ENCODE data around the gene VEPH1.

Gene VEPH1

DNA sequence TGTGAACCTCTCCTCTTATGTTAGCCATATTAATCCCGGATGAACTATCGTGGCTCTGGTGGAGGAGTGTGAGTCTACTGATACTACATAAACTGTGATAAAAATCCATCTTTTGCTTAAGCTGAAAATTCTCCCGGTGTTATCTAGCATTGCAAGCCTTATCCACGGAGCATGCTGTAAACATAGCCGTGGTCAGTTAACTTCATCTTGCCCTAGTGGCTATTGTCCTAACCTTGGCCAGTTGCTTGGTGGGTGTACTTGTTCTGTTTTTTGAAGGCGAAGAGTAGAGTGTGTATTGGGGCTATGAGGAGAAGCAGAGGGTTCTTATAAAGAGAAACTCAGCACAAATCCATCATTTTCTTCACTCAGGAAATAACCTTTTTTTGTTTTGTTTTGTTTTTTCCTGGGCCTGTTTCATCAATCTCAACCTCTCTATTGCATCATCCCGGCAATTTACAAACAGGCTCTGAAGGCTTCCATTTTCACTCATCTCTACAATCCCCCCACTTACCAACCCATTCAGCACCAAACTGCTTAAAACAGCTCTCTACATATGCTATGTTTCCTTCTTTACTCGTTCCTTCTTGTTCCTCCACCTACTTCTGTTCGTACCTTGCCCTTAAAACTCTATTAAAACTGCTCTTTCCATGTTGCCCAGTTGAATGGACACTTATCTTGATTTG, 202.1 kb downstream of the VEPH1 start:
- DNase-seq = no peak
- H3K27me3 ChIP-seq (replicated peaks in 2 of 5; ENCODE audit: control insufficient read depth in 4 of 5, insufficient read depth in 5 of 5, low read length in 4 of 5) = no peaks in the 10 kb centered on the region
- no peaks in the 10 kb centered on the region for H3K9me3 ChIP-seq (ENCODE audit: control extremely low read depth in 1 of 5, control insufficient read depth in 4 of 5, insufficient read depth in 2 of 5, low read depth in 1 of 5, low read length in 4 of 5)
- no peak overlapping the region for H3K4me3 ChIP-seq (ENCODE audit: control insufficient read depth in 1 of 7, extremely low read depth in 1 of 7, insufficient read depth in 4 of 7, low read depth in 2 of 7, low read length in 6 of 7)
- 96% methylated on average over 3 of the region's 9 CpGs for WGBS (ENCODE audit: insufficient coverage)
- no peaks in the 10 kb centered on the region for H3K36me3 ChIP-seq (ENCODE audit: control insufficient read depth in 4 of 4, insufficient read depth in 4 of 4, low read length in 3 of 4)
- ChIA-PET CTCF (no interaction called here), POLR2A (no interaction called here)
- no peaks in the 10 kb centered on the region for H3K4me1 ChIP-seq (ENCODE audit: control extremely low read depth in 1 of 4, control insufficient read depth in 4 of 4, insufficient read depth in 4 of 4, low read length in 3 of 4)
- H3K27ac ChIP-seq (ENCODE audit: insufficient read depth in 1 of 2, low read depth in 1 of 2, low read length in 2 of 2, poor library complexity in 1 of 2, severe bottlenecking in 2 of 2) = no peak overlapping the region

DNA sequence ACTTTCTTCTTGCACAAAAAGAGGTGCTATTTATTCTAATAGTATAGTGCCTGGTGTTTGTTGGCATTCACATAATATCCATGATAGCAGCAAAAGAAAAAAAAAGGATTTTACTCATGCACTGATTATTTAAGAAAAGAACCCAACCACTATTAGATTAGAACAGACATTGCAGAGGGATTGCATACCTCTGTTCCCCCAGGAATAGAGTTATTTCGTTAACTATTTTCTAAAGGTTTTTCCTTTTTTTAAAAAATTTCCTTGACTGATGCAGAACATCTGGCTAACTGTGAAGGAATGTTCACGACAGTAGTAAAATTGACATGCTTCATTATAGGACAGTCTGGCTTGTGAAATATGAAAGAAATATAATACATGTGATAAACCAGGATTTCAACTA, 203.1 kb downstream of the VEPH1 start:
- no peaks in the 10 kb centered on the region for H3K9me3 ChIP-seq (ENCODE audit: control extremely low read depth in 1 of 5, control insufficient read depth in 4 of 5, insufficient read depth in 2 of 5, low read depth in 1 of 5, low read length in 4 of 5)
- H3K4me1 ChIP-seq (ENCODE audit: control extremely low read depth in 1 of 4, control insufficient read depth in 4 of 4, insufficient read depth in 4 of 4, low read length in 3 of 4) = no peaks in the 10 kb centered on the region
- no peak overlapping the region for H3K4me3 ChIP-seq (ENCODE audit: control insufficient read depth in 1 of 7, extremely low read depth in 1 of 7, insufficient read depth in 4 of 7, low read depth in 2 of 7, low read length in 6 of 7)
- ChIA-PET CTCF (no interaction called here), POLR2A (no interaction called here)
- DNase-seq = no peak
- no CpG with 5 or more reads among the region's 2 CpGs for WGBS (ENCODE audit: insufficient coverage)
- H3K36me3 ChIP-seq (ENCODE audit: control insufficient read depth in 4 of 4, insufficient read depth in 4 of 4, low read length in 3 of 4) = no peaks in the 10 kb centered on the region
- no peak overlapping the region for H3K27ac ChIP-seq (ENCODE audit: insufficient read depth in 1 of 2, low read depth in 1 of 2, low read length in 2 of 2, poor library complexity in 1 of 2, severe bottlenecking in 2 of 2)
- H3K27me3 ChIP-seq (replicated peaks in 2 of 5; ENCODE audit: control insufficient read depth in 4 of 5, insufficient read depth in 5 of 5, low read length in 4 of 5) = no peaks in the 10 kb centered on the region

DNA sequence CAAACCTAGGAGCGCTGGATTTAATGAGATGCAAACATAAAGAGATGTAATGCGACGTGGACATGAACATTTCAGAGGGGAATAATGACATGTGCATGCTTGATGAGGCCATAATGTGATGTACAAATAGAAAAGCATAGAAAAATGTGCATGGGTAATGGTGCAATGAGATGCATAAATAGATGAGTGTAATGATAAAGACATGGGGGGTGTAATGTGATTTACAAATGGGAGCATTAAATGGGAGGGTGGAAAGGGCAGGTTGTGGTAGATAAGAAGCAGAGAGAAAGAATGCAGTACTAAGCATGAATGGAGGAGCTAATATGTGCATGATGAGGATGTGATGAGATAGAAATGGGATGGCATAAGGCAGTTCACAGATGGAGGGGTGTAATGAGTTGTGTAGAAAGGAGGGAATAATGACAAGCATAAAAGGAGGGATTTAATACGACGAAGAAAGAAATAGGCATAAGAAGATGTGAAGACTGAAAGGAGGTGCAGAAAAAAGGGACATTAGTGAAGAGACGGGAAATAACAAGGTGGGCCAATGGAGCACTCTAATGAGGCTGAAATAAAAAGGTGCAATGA, 205.8 kb downstream of the VEPH1 start:
- Histone ChIP-seq H3K4me1 (ENCODE audit: control extremely low read depth in 1 of 4, control insufficient read depth in 4 of 4, insufficient read depth in 4 of 4, low read length in 3 of 4) (peaks cover 0 to 7% (median 1%) of the 10 kb centered on the region in 4 experiments), H3K9me3 (ENCODE audit: control extremely low read depth in 1 of 5, control insufficient read depth in 4 of 5, insufficient read depth in 2 of 5, low read depth in 1 of 5, low read length in 4 of 5) (no peaks in the 10 kb centered on the region), H3K27me3 (replicated peaks in 2 of 5; ENCODE audit: control insufficient read depth in 4 of 5, insufficient read depth in 5 of 5, low read length in 4 of 5) (no peaks in the 10 kb centered on the region), H3K36me3 (ENCODE audit: control insufficient read depth in 4 of 4, insufficient read depth in 4 of 4, low read length in 3 of 4) (no peaks in the 10 kb centered on the region), H3K27ac (ENCODE audit: insufficient read depth in 1 of 2, low read depth in 1 of 2, low read length in 2 of 2, poor library complexity in 1 of 2, severe bottlenecking in 2 of 2) (no peak overlapping the region), H3K4me3 (ENCODE audit: control insufficient read depth in 1 of 7, extremely low read depth in 1 of 7, insufficient read depth in 4 of 7, low read depth in 2 of 7, low read length in 6 of 7) (no peak overlapping the region)
- ChIA-PET CTCF (no interaction called here), POLR2A (no interaction called here)
- DNase-seq = no peak
- WGBS (ENCODE audit: insufficient coverage) = 83% methylated on average over 6 of the region's 6 CpGs

DNA sequence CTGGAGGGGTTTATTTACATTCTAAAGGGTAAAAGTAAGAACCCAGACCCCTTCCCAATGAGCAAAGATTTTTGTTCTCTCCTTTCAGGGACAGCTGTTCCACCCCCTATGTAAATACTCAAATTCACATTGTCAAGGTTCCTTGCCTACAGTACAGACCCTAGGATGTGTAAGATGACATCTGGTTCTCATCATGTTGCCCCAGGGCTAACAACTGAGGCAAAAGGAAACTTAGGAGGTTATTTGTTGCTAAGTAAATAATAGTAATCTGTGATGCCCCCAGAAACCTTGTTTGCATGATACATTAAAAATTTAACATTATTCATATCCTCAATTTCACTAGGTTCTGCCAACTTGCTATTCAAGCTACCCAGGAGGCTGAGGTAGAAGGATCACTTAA, 208.3 kb downstream of the VEPH1 start:
- H3K27ac ChIP-seq (ENCODE audit: insufficient read depth in 1 of 2, low read depth in 1 of 2, low read length in 2 of 2, poor library complexity in 1 of 2, severe bottlenecking in 2 of 2) = no peak overlapping the region
- H3K4me1 ChIP-seq (ENCODE audit: control extremely low read depth in 1 of 4, control insufficient read depth in 4 of 4, insufficient read depth in 4 of 4, low read length in 3 of 4) = peaks cover 0 to 7% (median 1%) of the 10 kb centered on the region in 4 experiments
- ChIA-PET POLR2A (no interaction called here), CTCF (no interaction called here)
- DNase-seq = no peak
- H3K4me3 ChIP-seq (ENCODE audit: control insufficient read depth in 1 of 7, extremely low read depth in 1 of 7, insufficient read depth in 4 of 7, low read depth in 2 of 7, low read length in 6 of 7) = no peak overlapping the region
- H3K36me3 ChIP-seq (ENCODE audit: control insufficient read depth in 4 of 4, insufficient read depth in 4 of 4, low read length in 3 of 4) = no peaks in the 10 kb centered on the region
- H3K9me3 ChIP-seq (ENCODE audit: control extremely low read depth in 1 of 5, control insufficient read depth in 4 of 5, insufficient read depth in 2 of 5, low read depth in 1 of 5, low read length in 4 of 5) = no peaks in the 10 kb centered on the region
- no peaks in the 10 kb centered on the region for H3K27me3 ChIP-seq (replicated peaks in 2 of 5; ENCODE audit: control insufficient read depth in 4 of 5, insufficient read depth in 5 of 5, low read length in 4 of 5)

DNA sequence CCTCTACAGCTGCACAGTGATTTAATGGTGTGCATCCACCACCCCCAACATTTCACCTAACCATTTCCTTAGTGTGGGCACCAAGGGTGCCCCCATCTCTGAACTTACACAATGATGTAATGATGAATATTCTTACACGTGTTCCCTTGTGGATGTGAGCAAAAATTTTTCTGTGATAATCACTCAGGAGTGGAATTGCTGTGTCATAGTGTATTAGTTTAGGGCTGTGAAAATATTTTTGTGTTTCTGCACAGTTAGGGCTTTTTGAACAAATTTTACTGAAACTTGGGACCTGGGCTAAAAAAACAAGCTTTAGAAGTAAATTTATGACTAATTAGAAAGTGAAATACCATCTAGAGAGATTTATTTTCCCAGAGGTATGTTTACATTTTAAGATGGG, 208.7 kb downstream of the VEPH1 start:
- WGBS (ENCODE audit: insufficient coverage) = no CpG with 5 or more reads among the region's 1 CpG
- Histone ChIP-seq H3K36me3 (ENCODE audit: control insufficient read depth in 4 of 4, insufficient read depth in 4 of 4, low read length in 3 of 4) (no peaks in the 10 kb centered on the region), H3K4me1 (ENCODE audit: control extremely low read depth in 1 of 4, control insufficient read depth in 4 of 4, insufficient read depth in 4 of 4, low read length in 3 of 4) (peaks cover 0 to 7% (median 1%) of the 10 kb centered on the region in 4 experiments), H3K9me3 (ENCODE audit: control extremely low read depth in 1 of 5, control insufficient read depth in 4 of 5, insufficient read depth in 2 of 5, low read depth in 1 of 5, low read length in 4 of 5) (no peaks in the 10 kb centered on the region), H3K27ac (ENCODE audit: insufficient read depth in 1 of 2, low read depth in 1 of 2, low read length in 2 of 2, poor library complexity in 1 of 2, severe bottlenecking in 2 of 2) (no peak overlapping the region), H3K4me3 (ENCODE audit: control insufficient read depth in 1 of 7, extremely low read depth in 1 of 7, insufficient read depth in 4 of 7, low read depth in 2 of 7, low read length in 6 of 7) (peak overlapping the region in 1 of 7 experiments; percentile 25), H3K27me3 (replicated peaks in 2 of 5; ENCODE audit: control insufficient read depth in 4 of 5, insufficient read depth in 5 of 5, low read length in 4 of 5) (no peaks in the 10 kb centered on the region)
- ChIA-PET CTCF (no interaction called here), POLR2A (no interaction called here)
- peak in 1 of 3 donors; percentile 0 for DNase-seq

DNA sequence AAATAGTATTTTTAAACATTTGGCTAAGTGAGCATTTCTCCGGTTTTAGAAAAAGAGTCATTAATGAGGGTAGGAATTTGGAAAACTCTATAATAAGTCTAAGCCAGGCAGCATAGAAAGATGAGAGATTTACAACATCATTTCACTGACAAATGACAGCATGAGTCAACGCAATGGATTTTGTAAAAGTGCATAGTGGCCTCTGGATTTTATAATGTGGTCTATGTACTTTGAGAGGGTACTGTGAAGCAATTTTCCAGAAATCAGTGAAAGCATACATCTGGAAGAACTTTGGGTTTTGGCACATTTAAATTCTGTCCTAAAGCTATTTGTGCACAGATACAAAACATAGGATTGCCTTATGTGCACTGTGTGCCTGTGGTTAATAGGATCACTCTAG, 212.4 kb downstream of the VEPH1 start:
- 0% methylated on average over 1 of the region's 2 CpGs for WGBS (ENCODE audit: insufficient coverage)
- no peak for DNase-seq

DNA sequence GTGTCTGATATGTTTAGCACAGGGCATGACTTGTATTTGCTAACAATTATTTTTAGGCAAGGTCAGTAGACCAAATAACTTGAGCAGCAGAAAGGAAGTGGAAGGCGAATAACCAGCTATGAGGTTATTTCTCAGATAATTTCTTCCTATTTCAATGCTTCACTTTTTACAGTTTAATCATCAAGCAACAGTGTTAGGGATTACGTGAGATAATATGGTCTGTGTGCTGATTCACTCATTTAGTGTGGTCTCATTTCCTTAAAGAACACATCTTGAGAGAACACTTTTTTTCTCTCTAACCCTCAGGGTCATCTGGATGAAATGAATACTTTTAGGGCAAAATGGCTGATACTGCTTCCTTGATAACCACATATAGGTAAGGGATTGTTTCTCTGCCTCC, 217.2 kb downstream of the VEPH1 start:
- POLR2A ChIA-PET = no interaction called here
- peaks cover 0 to 5% (median 0%) of the 10 kb centered on the region in 4 experiments for H3K4me1 ChIP-seq (ENCODE audit: control extremely low read depth in 1 of 4, control insufficient read depth in 4 of 4, insufficient read depth in 4 of 4, low read length in 3 of 4)
- WGBS (ENCODE audit: insufficient coverage) = 86% methylated on average over 1 of the region's 2 CpGs

More for the DNA sequence above, 212.4 kb downstream of the VEPH1 start:
- no peak overlapping the region for H3K4me3 ChIP-seq (ENCODE audit: control insufficient read depth in 1 of 7, extremely low read depth in 1 of 7, insufficient read depth in 4 of 7, low read depth in 2 of 7, low read length in 6 of 7)
- H3K27me3 ChIP-seq (replicated peaks in 2 of 5; ENCODE audit: control insufficient read depth in 4 of 5, insufficient read depth in 5 of 5, low read length in 4 of 5) = no peaks in the 10 kb centered on the region
- peaks cover 0 to 7% (median 1%) of the 10 kb centered on the region in 4 experiments for H3K4me1 ChIP-seq (ENCODE audit: control extremely low read depth in 1 of 4, control insufficient read depth in 4 of 4, insufficient read depth in 4 of 4, low read length in 3 of 4)
- ChIA-PET CTCF (no interaction called here), POLR2A (no interaction called here)
- no peak overlapping the region for H3K27ac ChIP-seq (ENCODE audit: insufficient read depth in 1 of 2, low read depth in 1 of 2, low read length in 2 of 2, poor library complexity in 1 of 2, severe bottlenecking in 2 of 2)
- H3K9me3 ChIP-seq (ENCODE audit: control extremely low read depth in 1 of 5, control insufficient read depth in 4 of 5, insufficient read depth in 2 of 5, low read depth in 1 of 5, low read length in 4 of 5) = no peaks in the 10 kb centered on the region
- H3K36me3 ChIP-seq (ENCODE audit: control insufficient read depth in 4 of 4, insufficient read depth in 4 of 4, low read length in 3 of 4) = no peaks in the 10 kb centered on the region

More for the DNA sequence above, 217.2 kb downstream of the VEPH1 start:
- Histone ChIP-seq H3K36me3 (ENCODE audit: control insufficient read depth in 4 of 4, insufficient read depth in 4 of 4, low read length in 3 of 4) (no peaks in the 10 kb centered on the region), H3K9me3 (ENCODE audit: control extremely low read depth in 1 of 5, control insufficient read depth in 4 of 5, insufficient read depth in 2 of 5, low read depth in 1 of 5, low read length in 4 of 5) (no peaks in the 10 kb centered on the region), H3K27ac (ENCODE audit: insufficient read depth in 1 of 2, low read depth in 1 of 2, low read length in 2 of 2, poor library complexity in 1 of 2, severe bottlenecking in 2 of 2) (no peak overlapping the region), H3K27me3 (replicated peaks in 2 of 5; ENCODE audit: control insufficient read depth in 4 of 5, insufficient read depth in 5 of 5, low read length in 4 of 5) (no peaks in the 10 kb centered on the region), H3K4me3 (ENCODE audit: control insufficient read depth in 1 of 7, extremely low read depth in 1 of 7, insufficient read depth in 4 of 7, low read depth in 2 of 7, low read length in 6 of 7) (no peak overlapping the region)
- no peak for DNase-seq
- CTCF ChIA-PET = no interaction called here
